GM12892 (cell line): ENCODE data around the gene IGFLR1.
"Not testable (repeated sequence)": the region's sequence is repeated elsewhere in the genome, so short reads cannot be mapped to it uniquely, and the experiment has no call there.

Experiments
- POLR2A ChIP-seq: IDR thresholded peaks from 2 replicates; pipeline ENCODE4 v1.6.1; 2011; ENCODE audit warnings: low read depth, low read length, control low read depth
- TAF1 ChIP-seq: IDR thresholded peaks from 2 replicates; pipeline ENCODE4 v1.6.1; 2011; ENCODE audit warnings: low read depth, mild to moderate bottlenecking, control low read depth, low read length, borderline replicate concordance

DNA sequence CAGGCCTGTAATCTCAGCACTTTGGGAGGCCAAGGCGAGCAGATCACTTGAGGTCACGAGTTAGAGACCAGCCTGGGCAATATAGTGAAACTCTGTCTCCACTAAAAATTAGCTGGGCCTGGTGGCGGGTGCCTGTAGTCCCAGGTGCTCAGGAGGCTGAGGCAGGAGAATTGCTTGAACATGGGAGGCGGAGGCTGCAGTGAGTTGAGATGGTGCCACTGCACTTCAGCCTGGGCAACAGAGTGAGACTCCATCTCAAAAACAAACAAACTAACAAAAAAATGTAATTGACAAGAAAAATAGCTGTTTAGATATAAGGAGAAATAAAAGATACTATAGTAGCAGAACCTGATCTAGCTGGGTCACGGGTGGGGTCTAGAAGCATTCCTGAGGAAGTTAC lies 30.1 kb upstream of the IGFLR1 start:
- TF ChIP-seq POLR2A, TAF1: not testable (repeated sequence)
